K562 (cell line): ENCODE data around the gene HSPB1. TPM values are rescaled to one million over a fixed set of nuclear protein-coding genes. Genes with fewer than 3 reads are reported as not detected.

Experiments
- ARNT ChIP-seq, 2 experiments: fragments of 450-650 bp; IDR thresholded peaks; 2 replicates each; pipeline ENCODE4 v1.6.1; 2016; ENCODE audit warnings: mild to moderate bottlenecking in 1 of 2
- CBX8 ChIP-seq: fragments of 200-600 bp; sonication (generic); IDR thresholded peaks from 2 replicates; pipeline ENCODE4 v1.6.1; 2012; ENCODE audit warnings: borderline replicate concordance, mixed run types, low read depth, mild to moderate bottlenecking, moderate library complexity, mixed read lengths, low read length, control low read depth, inconsistent platforms; ENCODE audit not compliant: poor library complexity, severe bottlenecking; ENCODE audit errors: extremely low read depth
- CHAMP1 ChIP-seq: fragments of 450-650 bp; IDR thresholded peaks from 2 replicates; pipeline ENCODE4 v1.6.1; 2016; ENCODE audit warnings: mild to moderate bottlenecking
- DACH1 ChIP-seq: fragments of 450-650 bp; IDR thresholded peaks from 2 replicates; pipeline ENCODE4 v1.6.1; 2018; ENCODE audit not compliant: partially characterized antibody
- ETV1 ChIP-seq: fragments of 450-650 bp; conservative IDR thresholded peaks from 2 replicates; pipeline ENCODE4 v1.6.1; 2016; ENCODE audit warnings: missing genetic modification characterization, control low read depth, low read depth, missing compliant biosample characterization
- ETV5 ChIP-seq: sonication (generic); formaldehyde crosslinking; IDR thresholded peaks from 2 replicates; pipeline ENCODE4 v1.4.0; 2020; ENCODE audit warnings: low read depth, mild to moderate bottlenecking, missing genetic modification reagents
- GTF2F1 ChIP-seq: IDR thresholded peaks from 2 replicates; pipeline ENCODE4 v1.6.1; 2011; ENCODE audit warnings: low read depth, low read length, improper control_type of control experiment
- GTF3C2 ChIP-seq: IDR thresholded peaks from 3 replicates; pipeline ENCODE4 v1.6.1; 2011; ENCODE audit warnings: borderline replicate concordance, mild to moderate bottlenecking, moderate library complexity; ENCODE audit not compliant: insufficient read length; ENCODE audit errors: extremely low read depth
- HNRNPK ChIP-seq: fragments of 200-400 bp; formaldehyde crosslinking; IDR thresholded peaks from one replicate; pipeline ENCODE4 v1.6.1; 2018; ENCODE audit warnings: mild to moderate bottlenecking, low read depth, low read length; ENCODE audit not compliant: poor library complexity, severe bottlenecking
- MED1 ChIP-seq: sonication (generic); formaldehyde crosslinking; IDR thresholded peaks from 2 replicates; pipeline ENCODE4 v1.8.1; 2023; ENCODE audit warnings: missing genetic modification reagents, borderline replicate concordance
- NCOR1 ChIP-seq: fragments of 450-650 bp; IDR thresholded peaks from 2 replicates; pipeline ENCODE4 v1.6.1; 2016; ENCODE audit warnings: mild to moderate bottlenecking, moderate library complexity
- SMC3 ChIP-seq: conservative IDR thresholded peaks from 2 replicates; pipeline ENCODE4 v1.6.1; 2011; ENCODE audit warnings: low read depth, low read length, improper control_type of control experiment; ENCODE audit not compliant: insufficient read depth
- TARDBP ChIP-seq: fragments of 450-650 bp; IDR thresholded peaks from 2 replicates; pipeline ENCODE4 v1.6.1; 2016
- THAP12 ChIP-seq: fragments of 250-450 bp; sonication (Bioruptor Pico); IDR thresholded peaks from 2 replicates; pipeline ENCODE4 v1.9.0; 2021; ENCODE audit warnings: mild to moderate bottlenecking, inconsistent platforms
- USF2 ChIP-seq: sonication (generic); formaldehyde crosslinking; IDR thresholded peaks from 2 replicates; pipeline ENCODE4 v1.5.0; 2020; ENCODE audit warnings: missing genetic modification reagents
- ZBTB17 ChIP-seq: fragments of 450-650 bp; formaldehyde crosslinking; IDR thresholded peaks from 2 replicates; pipeline ENCODE4 v1.4.0; 2020; ENCODE audit warnings: mild to moderate bottlenecking
- ZC3H8 ChIP-seq: fragments of 450-650 bp; IDR thresholded peaks from 2 replicates; pipeline ENCODE4 v1.6.1; 2017
- ZNF431 ChIP-seq: sonication (generic); formaldehyde crosslinking; IDR thresholded peaks from 2 replicates; pipeline ENCODE4 v1.8.0; 2022; ENCODE audit warnings: mild to moderate bottlenecking, missing genetic modification reagents
- polyA plus RNA-seq, 8 experiments: library from polyadenylated mRNA; depleted of rRNA in 4 of 8; stranded (reverse) in 5 of 8; unstranded in 3 of 8; fragments of >200 nt; fragmentation: Nextera tagmentation in 2 of 8; fragmentation: Illumina TruSeq in 1 of 8; extraction: Ambion mirVana in 2 of 8; extraction: Trizol in 1 of 8; gene quantifications; 2 replicates each; pipeline versions ENCODE4 v1.2.1 to v1.2.3, GENCODE V29; 2011 to 2014; ENCODE audit warnings: inconsistent platforms in 1 of 8, missing spikeins in 1 of 8
- total RNA-seq, 7 experiments: library from RNA; depleted of rRNA in 6 of 7; stranded (reverse); fragments of >200 nt in 6 of 7; fragmentation: Illumina TruSeq in 2 of 7; extraction: Trizol in 2 of 7; gene quantifications; 2 replicates each; pipeline versions ENCODE4 v1.2.1 to v1.2.3, GENCODE V29; 2011 to 2021; ENCODE audit warnings: low replicate concordance in 1 of 7

The HSPB1 gene
- total and polyA plus RNA-seq, 9 of the 15 experiments (the other 6 are each of a cell fraction or from before 2014, with no cell fraction given): 27.1 to 522 (median 138) TPM

GRCh38 chr7:76314042-76314721, 11.7 kb downstream of the HSPB1 start (continued):
- TF ChIP-seq TARDBP (peak; percentile 77; the same call in 1 of the 2 replicates), ARNT (IDR thresholded peaks at IDR 0.05) (peak; percentile 34 to 36; a peak in 1 of 4 replicates), SMC3 (peak; percentile 100), THAP12 (CRISPR knock-in tag) (peak; percentile 68; the same call in 1 of the 2 replicates), CBX8 (no peak), MED1 (CRISPR knock-in tag) (no peak), ETV1 (tag) (peak; percentile 17; the same call in 1 of the 2 replicates), DACH1 (peak; percentile 43), GTF3C2 (no peak), GTF2F1 (peak; percentile 72; the same call in 1 of the 2 replicates), NCOR1 (peak; percentile 34; the same call in 1 of the 2 replicates), HNRNPK (no peak), USF2 (CRISPR knock-in tag) (no peak), ZNF431 (CRISPR knock-in tag) (no peak), CHAMP1 (no peak), ZBTB17 (CRISPR knock-in tag) (peak; percentile 54; the same call in 1 of the 2 replicates), ETV5 (CRISPR knock-in tag) (peak; percentile 89), ZC3H8 (no peak)
